BLaER1 treated with 17β-estradiol and CSF1 and Interleukin-3, amounts not matched to agents 10 nM and 100 nM (cell line): ENCODE data around the gene CASP7.
"Not testable (repeated sequence)": the region's sequence is repeated elsewhere in the genome, so short reads cannot be mapped to it uniquely, and the experiment has no call there.

Experiments
- H3K27ac ChIP-seq, 11 experiments: shearing (Covaris generic); formaldehyde crosslinking; 2 replicates each; pipeline ENCODE4 v1.8.1; 2022
- H3K27me3 ChIP-seq, 11 experiments: shearing (Covaris generic); formaldehyde crosslinking; 2 replicates each; pipeline ENCODE4 v1.8.1; 2022
- H3K36me3 ChIP-seq, 11 experiments: shearing (Covaris generic); formaldehyde crosslinking; 2 replicates each; pipeline ENCODE4 v1.8.1; 2022
- H3K4me1 ChIP-seq, 10 experiments: shearing (Covaris generic); formaldehyde crosslinking; 2 replicates each; pipeline ENCODE4 v1.8.1; 2022
- H3K4me2 ChIP-seq, 11 experiments: shearing (Covaris generic); formaldehyde crosslinking; 2 replicates each; pipeline ENCODE4 v1.8.1; 2022
- H3K4me3 ChIP-seq, 10 experiments: shearing (Covaris generic); formaldehyde crosslinking; 2 replicates each; pipeline ENCODE4 v1.8.1; 2022
- H3K9ac ChIP-seq, 11 experiments: shearing (Covaris generic); formaldehyde crosslinking; 2 replicates each; pipeline ENCODE4 v1.8.1; 2022
- H3K9me3 ChIP-seq, 11 experiments: shearing (Covaris generic); formaldehyde crosslinking; replicated peaks in 1 of 11; 2 replicates each; pipeline ENCODE4 v1.8.1; 2022
- H4K20me1 ChIP-seq, 11 experiments: shearing (Covaris generic); formaldehyde crosslinking; 2 replicates each; pipeline ENCODE4 v1.8.1; 2022
- Cebpa-rat ChIP-seq, 11 experiments: shearing (Covaris generic); IDR thresholded peaks; 2 replicates each; pipeline ENCODE4 v1.8.1; 2022

Gene CASP7

GRCh38 chr10:113647812-113648211 is 31.9 kb upstream of the CASP7 start:
- H3K36me3 ChIP-seq: no peaks in the 10 kb centered on the region
- H3K27me3 ChIP-seq: no peaks in the 10 kb centered on the region
- no peak for TF ChIP-seq Cebpa-rat (IDR thresholded peaks at IDR 0.05)
- peaks cover 0 to 11% (median 0%) of the 10 kb centered on the region in 11 experiments; a peak in 2 of 22 replicates for H3K9me3 ChIP-seq
- H3K4me2 ChIP-seq: no peak overlapping the region
- H3K27ac ChIP-seq: no peak overlapping the region
- H3K4me1 ChIP-seq: no peaks in the 10 kb centered on the region
- H3K4me3 ChIP-seq: no peak overlapping the region
- H3K9ac ChIP-seq: no peak overlapping the region
- H4K20me1 ChIP-seq: no peaks in the 10 kb centered on the region

- no peaks in the 10 kb centered on the region for H3K27me3 ChIP-seq
These were observed 31.2 kb upstream of the CASP7 start for GRCh38 chr10:113648478-113648877.

GRCh38 chr10:113650172-113650571 is 29.5 kb upstream of the CASP7 start:
- no peaks in the 10 kb centered on the region for H3K27me3 ChIP-seq
- TF ChIP-seq Cebpa-rat (IDR thresholded peaks at IDR 0.05): no peak

More at GRCh38 chr10:113648478-113648877, 31.2 kb upstream of the CASP7 start:
- no peaks in the 10 kb centered on the region for H3K4me1 ChIP-seq
- peaks cover 0 to 11% (median 0%) of the 10 kb centered on the region in 11 experiments; a peak in 2 of 22 replicates for H3K9me3 ChIP-seq
- no peak overlapping the region for H3K4me3 ChIP-seq
- no peak for TF ChIP-seq Cebpa-rat (IDR thresholded peaks at IDR 0.05)
- no peak overlapping the region for H3K4me2 ChIP-seq
- no peak overlapping the region for H3K27ac ChIP-seq
- H3K9ac ChIP-seq: no peak overlapping the region
- H4K20me1 ChIP-seq: no peaks in the 10 kb centered on the region
- no peaks in the 10 kb centered on the region for H3K36me3 ChIP-seq

GRCh38 chr10:113651021-113651420 is 28.7 kb upstream of the CASP7 start:
- Histone ChIP-seq H3K27ac (no peak overlapping the region), H3K9me3 (peaks cover 0 to 11% (median 0%) of the 10 kb centered on the region in 11 experiments; a peak in 2 of 22 replicates), H3K27me3 (no peaks in the 10 kb centered on the region), H3K9ac (no peak overlapping the region), H3K4me2 (no peak overlapping the region), H3K36me3 (no peaks in the 10 kb centered on the region), H3K4me3 (no peak overlapping the region), H3K4me1 (no peaks in the 10 kb centered on the region), H4K20me1 (no peaks in the 10 kb centered on the region)
- no peak for TF ChIP-seq Cebpa-rat (IDR thresholded peaks at IDR 0.05)

More at GRCh38 chr10:113650172-113650571, 29.5 kb upstream of the CASP7 start:
- Histone ChIP-seq H3K4me3 (no peak overlapping the region), H3K36me3 (no peaks in the 10 kb centered on the region), H3K27ac (no peak overlapping the region), H3K4me2 (no peak overlapping the region), H3K9ac (no peak overlapping the region), H4K20me1 (no peaks in the 10 kb centered on the region), H3K4me1 (no peaks in the 10 kb centered on the region), H3K9me3 (peaks cover 0 to 11% (median 0%) of the 10 kb centered on the region in 11 experiments; a peak in 2 of 22 replicates)

GRCh38 chr10:113651898-113652297 is 27.8 kb upstream of the CASP7 start:
- no peak overlapping the region for H3K4me3 ChIP-seq
- no peaks in the 10 kb centered on the region for H3K4me1 ChIP-seq
- H3K9me3 ChIP-seq: peaks cover 0 to 11% (median 0%) of the 10 kb centered on the region in 11 experiments; a peak in 2 of 22 replicates
- no peak overlapping the region for H3K9ac ChIP-seq
- no peak overlapping the region for H3K4me2 ChIP-seq
- H3K27me3 ChIP-seq: no peaks in the 10 kb centered on the region
- H4K20me1 ChIP-seq: no peaks in the 10 kb centered on the region
- no peak for TF ChIP-seq Cebpa-rat (IDR thresholded peaks at IDR 0.05)
- no peak overlapping the region for H3K27ac ChIP-seq
- no peaks in the 10 kb centered on the region for H3K36me3 ChIP-seq

- not testable (repeated sequence) for H4K20me1 ChIP-seq, H3K36me3 ChIP-seq, H3K27me3 ChIP-seq, H3K9ac ChIP-seq, H3K27ac ChIP-seq, H3K4me1 ChIP-seq, H3K4me3 ChIP-seq, H3K4me2 ChIP-seq
- peaks cover 0 to 11% (median 0%) of the 10 kb centered on the region in 11 experiments; a peak in 2 of 22 replicates for H3K9me3 ChIP-seq
These were observed 27.3 kb upstream of the CASP7 start for GRCh38 chr10:113652456-113652855.

- no peaks in the 10 kb centered on the region for H4K20me1 ChIP-seq
- no peak overlapping the region for H3K27ac ChIP-seq
- H3K9me3 ChIP-seq: no peaks in the 10 kb centered on the region
- no peak overlapping the region for H3K4me3 ChIP-seq
- H3K4me2 ChIP-seq: no peak overlapping the region
- TF ChIP-seq Cebpa-rat (IDR thresholded peaks at IDR 0.05): no peak
- H3K4me1 ChIP-seq: no peaks in the 10 kb centered on the region
- no peaks in the 10 kb centered on the region for H3K36me3 ChIP-seq
- no peaks in the 10 kb centered on the region for H3K27me3 ChIP-seq
- H3K9ac ChIP-seq: no peak overlapping the region
These were observed 22.8 kb upstream of the CASP7 start for GRCh38 chr10:113656896-113657295.

- Histone ChIP-seq H4K20me1 (no peaks in the 10 kb centered on the region), H3K4me2 (no peak overlapping the region), H3K9ac (no peak overlapping the region), H3K36me3 (no peaks in the 10 kb centered on the region), H3K4me1 (no peaks in the 10 kb centered on the region), H3K27me3 (no peaks in the 10 kb centered on the region), H3K4me3 (no peak overlapping the region), H3K9me3 (no peaks in the 10 kb centered on the region), H3K27ac (no peak overlapping the region)
- TF ChIP-seq Cebpa-rat (IDR thresholded peaks at IDR 0.05): no peak
These were observed 22.2 kb upstream of the CASP7 start for GRCh38 chr10:113657544-113657943.

- Histone ChIP-seq H3K36me3 (no peaks in the 10 kb centered on the region), H3K9me3 (no peaks in the 10 kb centered on the region), H3K9ac (no peak overlapping the region), H3K4me2 (no peak overlapping the region), H3K4me1 (peaks cover 0 to 4% (median 1%) of the 10 kb centered on the region in 10 experiments; a peak in 13 of 20 replicates), H3K27me3 (no peaks in the 10 kb centered on the region), H4K20me1 (no peaks in the 10 kb centered on the region), H3K4me3 (no peak overlapping the region), H3K27ac (no peak overlapping the region)
- TF ChIP-seq Cebpa-rat (IDR thresholded peaks at IDR 0.05): no peak
These were observed 18.4 kb upstream of the CASP7 start for GRCh38 chr10:113661332-113661731.

- no peak for TF ChIP-seq Cebpa-rat (IDR thresholded peaks at IDR 0.05)
- Histone ChIP-seq H3K36me3 (no peaks in the 10 kb centered on the region), H3K4me2 (no peak overlapping the region), H3K9me3 (no peaks in the 10 kb centered on the region), H3K9ac (no peak overlapping the region), H4K20me1 (no peaks in the 10 kb centered on the region), H3K27me3 (no peaks in the 10 kb centered on the region), H3K27ac (no peak overlapping the region), H3K4me3 (no peak overlapping the region), H3K4me1 (peaks cover 11 to 21% (median 15%) of the 10 kb centered on the region in 10 experiments; a peak in 18 of 20 replicates)
These were observed 16.6 kb upstream of the CASP7 start for GRCh38 chr10:113663142-113663541.
